Measurements from ENCODE around the gene QSER1. TPM values are rescaled to one million over a fixed set of nuclear protein-coding genes. Genes with fewer than 3 reads are reported as not detected.

Gene QSER1
- total RNA-seq, 1 experiment from 2014 or later: 48.0 TPM

DNA sequence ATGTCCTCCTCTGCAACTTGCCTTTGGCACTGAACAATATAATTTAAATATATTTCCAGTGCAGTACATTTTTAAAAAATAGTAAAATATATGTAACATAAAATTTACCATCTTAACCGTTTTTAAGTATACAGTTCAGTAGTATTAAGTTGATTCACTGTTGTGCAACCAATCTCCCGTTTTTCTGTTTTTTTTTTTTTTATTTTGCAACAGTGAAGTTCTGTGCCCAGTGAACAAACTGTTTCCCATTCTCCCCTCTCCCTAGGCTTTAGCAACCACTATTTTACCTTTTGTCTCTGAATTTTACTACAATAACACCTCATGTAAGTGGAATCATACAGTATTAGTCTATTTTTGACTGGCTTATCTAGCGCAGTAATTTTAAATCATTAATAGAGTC lies 49.1 kb upstream of the QSER1 start:
- Histone ChIP-seq H3K9me3 (ENCODE audit: control insufficient read depth in 1 of 2, insufficient read depth in 1 of 2, low read depth in 1 of 2, low read length in 2 of 2) (no peaks in the 10 kb centered on the region), H3K9ac (ENCODE audit: low read length) (no peak overlapping the region), H3K79me2 (ENCODE audit: insufficient read depth, low read length) (no peaks in the 10 kb centered on the region), H3K9me2 (ENCODE audit: insufficient read depth) (no peaks in the 10 kb centered on the region), H3K27ac (ENCODE audit: low read depth, low read length) (no peak overlapping the region), H2AFZ (ENCODE audit: low read depth, low read length, poor library complexity, severe bottlenecking) (no peak overlapping the region), H3K4me2 (ENCODE audit: low read length) (no peak overlapping the region), H3K36me3 (ENCODE audit: control insufficient read depth in 1 of 2, insufficient read depth in 2 of 2, low read length in 2 of 2) (no peaks in the 10 kb centered on the region; a peak in 1 of 4 replicates), H3K4me1 (ENCODE audit: control insufficient read depth in 1 of 2, insufficient read depth in 2 of 2, low read length in 2 of 2) (peaks cover 8% of the 10 kb centered on the region in 2 experiments), H3K27me3 (ENCODE audit: insufficient read depth, low read length) (no peaks in the 10 kb centered on the region), H4K20me1 (ENCODE audit: insufficient read depth) (no peaks in the 10 kb centered on the region), H3K4me3 (replicated peaks in 1 of 2; ENCODE audit: low read depth in 1 of 2, low read length in 2 of 2) (no peak overlapping the region)
- ATAC-seq (no peak), DNase-seq (ENCODE audit: low read depth, low spot score) (no peak)
- ChIA-PET RAD21 (ENCODE audit: low non-redundant PET in 1 of 2, low total read pairs in 2 of 2, uncharacterized antibody in 2 of 2, unreplicated experiment in 2 of 2) (no interaction called here), POLR2A (no interaction called here), CTCF (no interaction called here)
- no TSS peak for BruUV-seq (replicated peaks)
- TF ChIP-seq EZH2phosphoT487 (IDR thresholded peaks at IDR 0.05; ENCODE audit: borderline replicate concordance): no peak
- TF ChIP-seq, protein P1, sequence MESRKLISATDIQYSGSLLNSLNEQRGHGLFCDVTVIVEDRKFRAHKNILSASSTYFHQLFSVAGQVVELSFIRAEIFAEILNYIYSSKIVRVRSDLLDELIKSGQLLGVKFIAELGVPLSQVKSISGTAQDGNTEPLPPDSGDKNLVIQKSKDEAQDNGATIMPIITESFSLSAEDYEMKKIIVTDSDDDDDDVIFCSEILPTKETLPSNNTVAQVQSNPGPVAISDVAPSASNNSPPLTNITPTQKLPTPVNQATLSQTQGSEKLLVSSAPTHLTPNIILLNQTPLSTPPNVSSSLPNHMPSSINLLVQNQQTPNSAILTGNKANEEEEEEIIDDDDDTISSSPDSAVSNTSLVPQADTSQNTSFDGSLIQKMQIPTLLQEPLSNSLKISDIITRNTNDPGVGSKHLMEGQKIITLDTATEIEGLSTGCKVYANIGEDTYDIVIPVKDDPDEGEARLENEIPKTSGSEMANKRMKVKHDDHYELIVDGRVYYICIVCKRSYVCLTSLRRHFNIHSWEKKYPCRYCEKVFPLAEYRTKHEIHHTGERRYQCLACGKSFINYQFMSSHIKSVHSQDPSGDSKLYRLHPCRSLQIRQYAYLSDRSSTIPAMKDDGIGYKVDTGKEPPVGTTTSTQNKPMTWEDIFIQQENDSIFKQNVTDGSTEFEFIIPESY (IDR thresholded peaks at IDR 0.05; ENCODE audit: extremely low read depth, insufficient replicate concordance, low read length): no peak
- TF ChIP-seq EZH2 (IDR thresholded peaks at IDR 0.05): no peak
- TF ChIP-seq CBX3 (IDR thresholded peaks at IDR 0.05; ENCODE audit: low read depth): no peak
- intact Hi-C loops (cut with micrococcal nuclease): no loop called here

DNA sequence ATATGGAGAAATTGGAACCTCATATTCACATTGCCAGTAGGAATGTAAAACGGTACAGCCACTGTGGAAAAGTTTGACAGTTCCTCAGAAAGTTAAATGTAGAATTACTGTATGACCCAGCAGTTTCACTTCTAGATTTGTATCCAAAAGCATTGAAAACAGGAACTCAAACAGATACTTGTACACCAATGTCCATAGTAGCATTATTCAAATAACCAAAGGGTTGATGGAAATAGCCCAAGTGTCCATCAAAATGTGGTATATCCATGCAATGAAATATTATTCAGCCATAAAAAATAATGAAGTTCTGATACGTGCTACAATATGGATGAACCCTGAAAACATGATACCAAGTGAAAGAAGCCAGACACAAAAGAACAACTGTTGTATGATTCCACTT lies 45.1 kb upstream of the QSER1 start:
- Histone ChIP-seq H3K9me2 (ENCODE audit: insufficient read depth) (no peaks in the 10 kb centered on the region), H2AFZ (ENCODE audit: low read depth, low read length, poor library complexity, severe bottlenecking) (no peak overlapping the region), H3K9me3 (ENCODE audit: control insufficient read depth in 1 of 2, insufficient read depth in 1 of 2, low read depth in 1 of 2, low read length in 2 of 2) (no peaks in the 10 kb centered on the region), H3K27ac (ENCODE audit: low read depth, low read length) (no peak overlapping the region), H3K4me1 (ENCODE audit: control insufficient read depth in 1 of 2, insufficient read depth in 2 of 2, low read length in 2 of 2) (peaks cover 0 to 7% of the 10 kb centered on the region in 2 experiments; a peak in 3 of 4 replicates), H3K4me2 (ENCODE audit: low read length) (no peak overlapping the region), H3K4me3 (replicated peaks in 1 of 2; ENCODE audit: low read depth in 1 of 2, low read length in 2 of 2) (no peak overlapping the region), H3K36me3 (ENCODE audit: control insufficient read depth in 1 of 2, insufficient read depth in 2 of 2, low read length in 2 of 2) (no peaks in the 10 kb centered on the region; a peak in 1 of 4 replicates), H3K79me2 (ENCODE audit: insufficient read depth, low read length) (no peaks in the 10 kb centered on the region), H4K20me1 (ENCODE audit: insufficient read depth) (peaks cover 6% of the 10 kb centered on the region; the same call in 1 of the 2 replicates), H3K27me3 (ENCODE audit: insufficient read depth, low read length) (no peaks in the 10 kb centered on the region), H3K9ac (ENCODE audit: low read length) (no peak overlapping the region)
- intact Hi-C loops (cut with micrococcal nuclease): no loop called here
- ATAC-seq (no peak), DNase-seq (ENCODE audit: low read depth, low spot score) (no peak)
- TF ChIP-seq, protein P1 (IDR thresholded peaks at IDR 0.05; ENCODE audit: extremely low read depth, insufficient replicate concordance, low read length): no peak
- no peak for TF ChIP-seq ELF1 (IDR thresholded peaks at IDR 0.05; ENCODE audit: borderline replicate concordance, low read depth)
- no peak for TF ChIP-seq ZFX (IDR thresholded peaks at IDR 0.05)
- TF ChIP-seq, protein P2, sequence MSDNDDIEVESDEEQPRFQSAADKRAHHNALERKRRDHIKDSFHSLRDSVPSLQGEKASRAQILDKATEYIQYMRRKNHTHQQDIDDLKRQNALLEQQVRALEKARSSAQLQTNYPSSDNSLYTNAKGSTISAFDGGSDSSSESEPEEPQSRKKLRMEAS (IDR thresholded peaks at IDR 0.05): no peak
- TF ChIP-seq TCF7L2 (IDR thresholded peaks at IDR 0.05; ENCODE audit: borderline replicate concordance, extremely low read depth, insufficient read depth, insufficient read length): no peak
- no peak for TF ChIP-seq ZNF274 (IDR thresholded peaks at IDR 0.05; ENCODE audit: low read depth, low read length)
- TF ChIP-seq CEBPB (IDR thresholded peaks at IDR 0.05; ENCODE audit: low read depth): no peak
- TF ChIP-seq, protein P3, sequence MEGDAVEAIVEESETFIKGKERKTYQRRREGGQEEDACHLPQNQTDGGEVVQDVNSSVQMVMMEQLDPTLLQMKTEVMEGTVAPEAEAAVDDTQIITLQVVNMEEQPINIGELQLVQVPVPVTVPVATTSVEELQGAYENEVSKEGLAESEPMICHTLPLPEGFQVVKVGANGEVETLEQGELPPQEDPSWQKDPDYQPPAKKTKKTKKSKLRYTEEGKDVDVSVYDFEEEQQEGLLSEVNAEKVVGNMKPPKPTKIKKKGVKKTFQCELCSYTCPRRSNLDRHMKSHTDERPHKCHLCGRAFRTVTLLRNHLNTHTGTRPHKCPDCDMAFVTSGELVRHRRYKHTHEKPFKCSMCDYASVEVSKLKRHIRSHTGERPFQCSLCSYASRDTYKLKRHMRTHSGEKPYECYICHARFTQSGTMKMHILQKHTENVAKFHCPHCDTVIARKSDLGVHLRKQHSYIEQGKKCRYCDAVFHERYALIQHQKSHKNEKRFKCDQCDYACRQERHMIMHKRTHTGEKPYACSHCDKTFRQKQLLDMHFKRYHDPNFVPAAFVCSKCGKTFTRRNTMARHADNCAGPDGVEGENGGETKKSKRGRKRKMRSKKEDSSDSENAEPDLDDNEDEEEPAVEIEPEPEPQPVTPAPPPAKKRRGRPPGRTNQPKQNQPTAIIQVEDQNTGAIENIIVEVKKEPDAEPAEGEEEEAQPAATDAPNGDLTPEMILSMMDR (IDR thresholded peaks at IDR 0.05 in 2 of 3, conservative IDR thresholded peaks at IDR 0.05 in 1 of 3; ENCODE audit: borderline replicate concordance in 1 of 3, insufficient read depth in 1 of 3, low read depth in 2 of 3, low read length in 2 of 3): no peak
- no peak for TF ChIP-seq EZH2 (IDR thresholded peaks at IDR 0.05)
- TF ChIP-seq POLR2AphosphoS5 (IDR thresholded peaks at IDR 0.05; ENCODE audit: low read depth, low read length): no peak
- no peak for TF ChIP-seq EZH2phosphoT487 (IDR thresholded peaks at IDR 0.05; ENCODE audit: borderline replicate concordance)
- no peak for TF ChIP-seq JUND (IDR thresholded peaks at IDR 0.05)
- CTCF ChIA-PET: no interaction called here
- POLR2A ChIA-PET: no interaction called here
- no TSS peak for BruUV-seq (replicated peaks)
- RAD21 ChIA-PET (ENCODE audit: low non-redundant PET in 1 of 2, low total read pairs in 2 of 2, uncharacterized antibody in 2 of 2, unreplicated experiment in 2 of 2): no interaction called here
